ENCODE measurements around the gene CRYBG2. TPM values are rescaled to one million over a fixed set of nuclear protein-coding genes. Genes with fewer than 3 reads are reported as not detected.
"Not testable (repeated sequence)": the region's sequence is repeated elsewhere in the genome, so short reads cannot be mapped to it uniquely, and the experiment has no call there.

The CRYBG2 gene, protein sequence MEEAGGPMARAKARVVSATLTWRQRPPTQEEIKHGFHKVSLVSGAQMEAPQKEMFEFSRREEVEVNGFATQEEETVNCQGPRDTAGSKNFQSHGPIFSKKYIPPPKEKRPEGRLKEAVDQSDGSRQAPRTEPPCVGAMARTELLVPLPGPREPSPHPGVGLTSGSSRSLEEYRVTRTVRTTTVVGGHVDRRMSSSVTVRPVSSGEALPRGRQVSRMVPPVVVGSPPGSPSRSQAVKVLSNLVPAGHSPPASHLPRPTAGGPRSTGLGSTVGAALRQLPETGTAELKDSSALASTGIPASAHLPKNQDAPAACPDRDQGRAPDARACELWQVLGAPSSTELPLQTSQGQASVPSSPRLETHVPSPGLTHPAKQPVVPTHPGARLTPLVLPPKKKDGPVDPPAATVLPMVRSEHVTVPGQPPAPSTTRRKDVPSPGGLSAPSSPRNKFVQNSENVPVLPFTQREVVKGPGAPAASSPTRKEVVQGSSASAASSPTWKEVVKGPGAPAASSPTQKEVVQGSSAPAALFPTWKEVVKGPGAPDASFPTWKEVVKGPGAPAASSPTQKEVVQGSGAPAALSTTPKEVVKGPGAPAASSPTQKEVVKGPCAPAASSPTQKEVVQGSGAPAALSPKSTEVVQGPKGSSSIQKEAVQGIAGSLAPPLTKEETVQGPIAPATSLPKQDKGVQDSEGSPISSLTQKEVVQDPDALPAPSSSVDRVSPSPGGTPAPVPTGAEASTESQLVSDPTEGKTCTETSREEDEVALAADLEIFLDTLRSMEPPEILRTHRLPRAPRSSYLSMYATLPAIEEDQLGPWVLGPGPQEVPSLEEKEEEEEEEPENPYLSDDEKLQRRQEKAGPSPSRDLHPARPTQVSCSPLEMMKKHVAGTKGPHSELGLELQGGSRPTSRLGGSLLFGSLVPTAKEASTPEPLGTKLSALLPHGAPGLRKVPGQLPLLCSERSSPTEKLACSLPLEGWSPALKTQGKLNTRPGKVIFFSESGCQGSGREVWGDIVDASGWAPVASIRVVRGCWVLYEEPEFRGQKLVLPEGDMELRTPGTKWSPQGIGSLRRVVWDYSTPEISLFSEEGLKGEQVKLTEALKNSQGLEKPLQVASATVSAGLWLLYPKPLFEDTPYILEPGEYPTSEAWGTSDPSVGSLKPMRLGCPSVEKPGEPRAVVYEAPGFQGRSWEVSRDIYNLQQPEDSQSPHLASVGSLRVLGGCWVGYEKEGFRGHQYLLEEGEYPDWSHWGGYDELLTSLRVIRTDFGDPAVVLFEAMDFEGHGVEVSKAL (N-terminal part only)
- 1.1 and 1.4 TPM in 2 replicates for total RNA-seq

DNA sequence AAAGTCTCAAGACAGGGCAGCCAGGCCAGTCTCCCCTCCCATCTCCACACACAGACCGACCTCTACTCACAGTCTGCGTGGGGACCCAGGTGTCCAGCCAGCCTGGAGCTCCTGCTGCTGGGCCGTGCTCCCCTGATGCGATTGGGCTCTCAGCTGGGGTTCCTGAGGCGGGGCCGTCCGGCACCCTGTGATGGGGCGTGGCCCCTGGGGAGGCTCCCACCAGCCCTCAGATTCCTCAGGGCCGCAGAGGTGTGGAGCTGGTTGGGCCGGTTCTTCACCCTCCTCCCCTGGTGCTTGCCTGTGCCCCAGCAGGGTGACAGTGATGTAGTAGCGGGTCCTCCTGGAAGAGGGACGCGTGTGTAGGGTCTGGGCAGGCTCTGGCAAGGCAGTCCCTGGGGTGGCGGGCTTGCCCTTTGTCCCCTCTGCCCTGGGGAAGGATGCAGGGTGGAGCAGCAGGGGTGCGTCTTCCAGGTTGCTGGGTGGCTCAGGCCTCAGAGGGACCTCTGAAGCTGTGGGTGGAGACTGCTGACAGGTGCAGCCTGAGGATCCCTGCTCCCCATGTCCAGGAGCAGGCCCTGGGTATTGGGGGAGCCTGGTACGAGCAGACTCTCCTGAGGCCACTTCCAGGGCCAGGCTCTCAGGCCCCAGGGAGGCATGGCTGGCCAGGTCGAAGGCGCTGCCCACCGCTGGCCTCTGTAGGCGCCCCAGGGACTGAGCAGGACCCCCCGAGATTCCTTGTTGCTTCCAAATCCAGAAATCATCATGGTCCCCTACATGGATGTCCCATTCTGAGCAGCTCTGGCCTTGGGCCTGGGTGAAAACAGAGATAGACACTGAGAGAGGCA is at the start of gene CRYBG2:
Gene CRYBG2 (minus strand): TSS at position 155 of the 845 bp plus-strand sequence. CDS start 7,473 bp downstream, outside the sequence.
- intact Hi-C loops (cut with micrococcal nuclease), result no loop called here
- Mint-ChIP-seq H3K27me3 (peaks cover 3% of the 10 kb centered on the region), H3K4me1 (peaks cover 16% of the 10 kb centered on the region), H3K9me3 (no peaks in the 10 kb centered on the region), H3K27ac (peak within 1 kb of the TSS; percentile 38), H3K4me3 (no peak within 1 kb of the TSS), H3K36me3 (ENCODE audit: low read depth) (no peaks in the 10 kb centered on the region)
- DNase-seq, result no peak

DNA sequence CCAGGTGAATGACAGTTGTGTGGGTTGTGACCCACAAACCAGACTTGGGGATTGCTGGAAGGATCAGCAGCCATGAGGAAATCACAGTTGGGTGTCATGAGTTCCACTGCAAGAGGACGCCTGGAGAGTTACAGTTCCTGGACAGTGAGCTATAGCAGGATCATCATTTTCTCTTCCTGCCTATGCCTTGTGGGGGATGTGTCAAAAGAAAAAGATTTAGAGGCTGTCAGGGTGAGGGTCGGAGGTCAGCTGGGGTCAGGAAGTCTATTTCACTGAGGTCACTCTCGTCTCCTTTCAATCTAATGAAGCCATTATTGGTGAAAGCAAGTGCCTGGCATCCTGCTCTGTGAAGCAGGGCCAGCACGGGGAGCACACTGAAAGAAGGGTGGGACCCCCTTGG is 49.7 kb upstream of the CRYBG2 start:
- Mint-ChIP-seq H3K27ac (no peak overlapping the region), H3K4me1 (peaks cover 3% of the 10 kb centered on the region)
- intact Hi-C loops (cut with micrococcal nuclease), result no loop called here

DNA sequence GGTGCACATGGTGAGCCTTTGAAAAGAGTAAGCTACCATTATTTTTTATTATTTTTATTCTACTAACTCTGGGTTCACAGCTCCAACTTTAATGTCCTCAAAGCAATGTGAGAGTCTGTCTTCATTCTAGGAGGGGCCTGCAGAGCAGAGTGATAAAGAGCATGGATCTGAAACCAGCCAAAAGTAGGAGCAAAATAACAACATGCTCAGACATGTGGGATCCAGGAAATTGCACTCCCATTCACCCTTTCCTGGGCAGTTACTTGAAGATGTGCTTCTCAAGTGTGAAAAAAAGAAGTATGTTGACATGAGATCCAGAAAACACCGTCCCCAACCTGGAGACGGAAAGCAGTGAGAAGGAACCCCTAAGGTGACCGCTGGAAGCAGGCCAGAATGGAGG is 48.0 kb upstream of the CRYBG2 start:
- intact Hi-C loops (cut with micrococcal nuclease), result no loop called here
- no peaks in the 10 kb centered on the region for H3K9me3 Mint-ChIP-seq

More for the DNA sequence above, 49.7 kb upstream of the CRYBG2 start:
- Mint-ChIP-seq H3K27me3 (peaks cover 36% of the 10 kb centered on the region), H3K36me3 (ENCODE audit: low read depth) (no peaks in the 10 kb centered on the region), H3K4me3 (no peak overlapping the region), H3K9me3 (peaks cover 3% of the 10 kb centered on the region)
- no peak for DNase-seq

DNA sequence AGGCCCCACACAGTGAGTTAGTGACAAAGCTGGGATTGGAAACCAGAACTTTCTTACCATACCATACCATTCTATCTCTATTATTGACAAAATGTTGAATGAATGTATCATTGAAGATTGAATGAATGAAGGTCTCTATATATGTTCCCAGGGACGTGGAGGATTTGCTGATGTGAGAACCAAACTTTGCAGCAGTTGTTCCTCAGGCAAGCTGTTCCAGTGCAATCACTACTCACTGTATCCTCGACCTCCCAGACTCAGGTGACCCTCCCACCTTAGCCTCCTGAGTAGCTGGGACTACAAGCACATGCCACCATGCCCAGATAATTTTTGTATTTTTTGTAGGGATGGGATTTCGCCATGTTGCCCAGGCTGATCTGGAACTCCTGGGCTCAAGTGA is 45.1 kb upstream of the CRYBG2 start:
- Mint-ChIP-seq H3K9me3 (no peaks in the 10 kb centered on the region), H3K27ac (no peak overlapping the region), H3K27me3 (peaks cover 24% of the 10 kb centered on the region), H3K4me3 (no peak overlapping the region), H3K36me3 (ENCODE audit: low read depth) (no peaks in the 10 kb centered on the region), H3K4me1 (peaks cover 4% of the 10 kb centered on the region)
- intact Hi-C loops (cut with micrococcal nuclease), result loop anchor here (5.0 to 10.0 kb wide), 2 partner anchors 37 to 234 kb away; partner anchors contain the start of genes C1orf232 and ZNF593
- DNase-seq, result no peak

More for the DNA sequence above, 48.0 kb upstream of the CRYBG2 start:
- Mint-ChIP-seq H3K36me3 (ENCODE audit: low read depth) (no peaks in the 10 kb centered on the region), H3K27ac (no peak overlapping the region), H3K4me3 (no peak overlapping the region), H3K27me3 (peaks cover 33% of the 10 kb centered on the region), H3K4me1 (no peaks in the 10 kb centered on the region)
- DNase-seq, result no peak

DNA sequence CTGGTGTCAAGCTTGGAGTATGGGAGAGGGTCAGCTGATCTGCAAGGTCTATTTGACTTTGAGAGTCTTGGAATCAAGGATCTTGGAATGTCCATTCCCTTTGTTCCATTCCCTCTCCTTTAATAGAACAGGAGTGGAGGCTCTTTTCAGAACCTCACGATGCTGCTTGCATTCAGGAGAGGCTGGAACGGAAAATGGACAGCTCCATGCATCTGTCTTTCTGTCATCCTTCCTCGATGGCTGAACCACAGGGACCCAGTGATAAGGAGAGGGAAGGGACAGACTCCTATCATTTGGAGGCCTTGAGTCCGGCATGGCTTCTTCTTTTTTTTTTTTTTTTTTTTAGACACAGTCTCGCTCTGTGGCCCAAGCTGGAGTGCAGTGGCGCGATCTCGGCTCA is 41.8 kb upstream of the CRYBG2 start:
- Mint-ChIP-seq H3K27me3 (peaks cover 8% of the 10 kb centered on the region), H3K4me1 (peaks cover 16% of the 10 kb centered on the region), H3K4me3 (no peak overlapping the region), H3K9me3 (no peaks in the 10 kb centered on the region), H3K27ac (no peak overlapping the region), H3K36me3 (ENCODE audit: low read depth) (no peaks in the 10 kb centered on the region)
- intact Hi-C loops (cut with micrococcal nuclease), result loop anchor here (5.0 to 10.0 kb wide), 2 partner anchors 33 to 231 kb away; partner anchors contain the start of genes C1orf232 and ZNF593
- DNase-seq, result no peak

DNA sequence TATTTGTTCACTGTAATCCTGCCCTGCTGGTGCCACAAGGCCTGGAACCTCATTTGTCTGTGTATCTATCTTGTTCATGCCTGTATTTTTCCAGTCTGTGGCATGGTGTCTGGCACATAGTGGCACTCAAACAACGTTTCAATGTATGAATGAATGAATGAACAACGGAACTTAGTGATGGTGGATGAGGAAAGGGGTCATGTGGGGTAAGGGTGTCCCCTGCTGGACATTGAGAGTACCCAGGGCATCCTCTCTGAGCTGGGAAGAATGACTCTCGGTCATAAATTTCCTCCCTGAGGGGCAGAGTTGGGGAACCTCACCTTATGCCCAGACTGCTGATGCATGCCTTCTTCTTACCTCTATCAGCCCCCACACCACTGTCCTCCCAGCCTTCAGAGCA is 37.5 kb upstream of the CRYBG2 start:
- no peaks in the 10 kb centered on the region for H3K9me3 Mint-ChIP-seq
- intact Hi-C loops (cut with micrococcal nuclease), result loop anchor here (1.0 to 10.0 kb wide), 2 partner anchors 116 to 227 kb away; partner anchors contain the start of genes C1orf232 and ZNF593
- H3K27ac Mint-ChIP-seq, result no peak overlapping the region
- H3K4me1 Mint-ChIP-seq, result peaks cover 41% of the 10 kb centered on the region
- H3K4me3 Mint-ChIP-seq, result no peak overlapping the region
- H3K36me3 Mint-ChIP-seq (ENCODE audit: low read depth), result no peaks in the 10 kb centered on the region
- DNase-seq, result peak; percentile 86
- peaks cover 4% of the 10 kb centered on the region for H3K27me3 Mint-ChIP-seq

DNA sequence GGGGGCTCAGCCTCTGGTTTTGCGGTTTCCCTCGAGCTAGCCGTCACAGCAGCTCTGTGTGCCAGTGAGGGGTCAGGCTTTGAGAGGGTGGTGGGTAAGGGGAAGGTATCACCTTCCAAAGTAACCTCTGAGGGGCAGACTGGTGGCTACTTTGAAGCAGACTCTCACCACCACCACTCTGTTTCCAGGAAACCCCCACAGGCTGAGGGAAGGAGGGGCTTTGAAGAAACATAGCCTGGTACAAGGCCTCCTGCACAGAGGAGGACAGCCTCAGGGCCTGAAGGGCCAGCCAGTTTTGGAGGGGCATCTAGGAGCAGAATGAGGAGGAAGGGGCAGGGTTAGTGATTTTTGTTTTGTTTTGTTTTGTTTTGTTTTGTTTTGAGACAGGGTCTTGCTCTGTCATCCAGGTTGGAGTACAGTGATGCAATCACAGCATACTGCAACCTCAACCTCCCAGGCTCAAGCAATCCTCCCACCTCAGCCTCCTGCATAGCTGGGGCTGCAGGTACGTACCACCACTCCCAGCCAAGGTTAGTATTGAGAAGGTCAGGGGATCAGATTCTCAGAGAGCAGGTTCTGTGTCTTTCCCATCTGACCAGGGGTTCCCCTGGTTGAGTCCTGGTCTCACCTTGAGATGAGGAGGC is 35.8 kb upstream of the CRYBG2 start:
- no peaks in the 10 kb centered on the region for H3K36me3 Mint-ChIP-seq (ENCODE audit: low read depth)
- peaks cover 4% of the 10 kb centered on the region for H3K27me3 Mint-ChIP-seq
- H3K27ac Mint-ChIP-seq, result no peak overlapping the region
- no peak overlapping the region for H3K4me3 Mint-ChIP-seq
- H3K9me3 Mint-ChIP-seq, result no peaks in the 10 kb centered on the region
- DNase-seq, result no peak
- intact Hi-C loops (cut with micrococcal nuclease), result loop anchor here (2.0 to 10.0 kb wide), 3 partner anchors 17 to 225 kb away; partner anchors contain the start of genes C1orf232, ZNF593 and ZNF683
- H3K4me1 Mint-ChIP-seq, result peaks cover 46% of the 10 kb centered on the region

DNA sequence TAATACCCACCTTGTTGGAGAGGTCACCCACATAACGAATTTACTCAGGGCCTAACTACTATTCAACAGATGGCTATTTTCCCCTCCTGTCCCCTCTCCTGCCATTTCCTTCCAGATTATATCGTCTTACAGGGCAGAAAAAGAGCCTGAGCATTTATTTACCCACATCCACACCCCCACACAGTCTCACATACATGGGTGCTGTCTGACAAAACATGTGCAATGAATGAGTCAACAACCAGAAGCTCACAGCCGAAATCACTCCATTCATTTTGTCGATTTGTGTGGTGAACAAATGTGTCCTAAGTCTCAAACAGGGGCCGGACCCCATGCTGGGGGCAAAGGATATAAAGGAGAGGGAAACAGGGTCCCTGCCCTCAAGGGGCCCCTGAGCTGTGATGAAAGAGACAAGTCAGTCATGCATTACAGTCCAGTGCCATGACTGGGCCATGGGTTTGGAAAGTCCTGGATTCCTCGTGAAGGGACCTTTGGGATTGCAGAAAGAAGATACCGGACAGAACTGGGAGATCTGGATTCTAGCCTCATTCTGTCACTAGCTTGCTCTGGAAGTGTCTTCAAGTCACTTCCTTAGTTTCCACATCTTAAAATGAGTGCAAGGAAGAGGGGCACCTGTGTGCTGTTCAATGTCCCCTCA is 35.0 kb upstream of the CRYBG2 start:
- H3K4me1 Mint-ChIP-seq, result peaks cover 53% of the 10 kb centered on the region
- DNase-seq, result no peak
- peak overlapping the region; percentile 11 for H3K4me3 Mint-ChIP-seq
- intact Hi-C loops (cut with micrococcal nuclease), result loop anchor here (1.0 to 5.0 kb wide), 3 partner anchors 11 to 67 kb away; partner anchors contain the start of gene ZNF683
- peaks cover 2% of the 10 kb centered on the region for H3K36me3 Mint-ChIP-seq (ENCODE audit: low read depth)
- H3K27me3 Mint-ChIP-seq, result peaks cover 4% of the 10 kb centered on the region
- peak overlapping the region; percentile 2 for H3K27ac Mint-ChIP-seq
- no peaks in the 10 kb centered on the region for H3K9me3 Mint-ChIP-seq

DNA sequence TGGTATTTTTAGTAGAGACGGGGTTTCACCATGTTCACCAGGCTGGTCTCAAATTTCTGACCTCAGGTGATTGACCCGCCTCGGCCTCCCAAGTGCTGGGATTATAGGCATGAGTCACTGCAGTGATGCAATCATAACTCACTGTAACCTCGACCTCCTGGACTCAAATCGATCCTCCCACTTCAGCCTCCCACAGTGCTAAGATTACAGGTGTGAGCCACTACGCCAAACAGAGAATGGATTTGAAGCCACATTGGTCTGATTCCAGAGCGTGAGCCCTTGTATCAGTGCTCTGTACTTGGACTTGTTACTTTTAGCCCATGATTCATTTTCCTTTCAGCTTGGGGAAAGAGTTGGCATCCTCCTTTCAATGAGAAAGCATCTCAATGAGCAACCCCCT is 33.5 kb upstream of the CRYBG2 start:
- Mint-ChIP-seq H3K27ac (no peak overlapping the region), H3K4me1 (peaks cover 53% of the 10 kb centered on the region), H3K4me3 (peak overlapping the region; percentile 6), H3K36me3 (ENCODE audit: low read depth) (peaks cover 2% of the 10 kb centered on the region), H3K9me3 (no peaks in the 10 kb centered on the region), H3K27me3 (no peaks in the 10 kb centered on the region)
- DNase-seq, result no peak
- intact Hi-C loops (cut with micrococcal nuclease), result loop anchor here (5.0 kb wide), 1 partner anchor 65 kb away; no protein-coding TSS in a partner anchor

DNA sequence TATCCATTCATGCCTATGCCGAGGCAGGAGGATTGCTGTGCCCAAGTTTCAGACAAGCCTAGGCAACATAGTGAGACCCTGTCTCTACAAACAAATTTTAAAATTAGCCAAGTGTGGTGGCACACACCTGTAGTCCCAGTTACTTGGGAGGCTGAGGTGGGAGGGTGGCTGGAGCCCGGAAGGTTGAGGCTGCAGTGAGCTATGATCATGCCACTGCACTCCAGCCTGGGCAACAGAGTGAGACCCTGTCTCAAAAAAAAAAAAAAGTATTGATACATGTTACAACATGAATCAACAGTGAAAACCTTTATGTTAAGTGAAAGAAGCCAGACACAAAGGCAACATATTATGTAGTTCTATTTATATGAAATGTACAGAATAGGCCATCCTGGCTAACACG is 31.1 kb upstream of the CRYBG2 start:
- not testable (repeated sequence) for H3K27ac Mint-ChIP-seq; H3K9me3 Mint-ChIP-seq; DNase-seq; H3K36me3 Mint-ChIP-seq (ENCODE audit: low read depth); H3K27me3 Mint-ChIP-seq
- intact Hi-C loops (cut with micrococcal nuclease), result loop anchor here (5.0 kb wide), 1 partner anchor 63 kb away; no protein-coding TSS in a partner anchor
- Mint-ChIP-seq H3K4me1 (peaks cover 42% of the 10 kb centered on the region), H3K4me3 (peak overlapping the region; percentile 26)

DNA sequence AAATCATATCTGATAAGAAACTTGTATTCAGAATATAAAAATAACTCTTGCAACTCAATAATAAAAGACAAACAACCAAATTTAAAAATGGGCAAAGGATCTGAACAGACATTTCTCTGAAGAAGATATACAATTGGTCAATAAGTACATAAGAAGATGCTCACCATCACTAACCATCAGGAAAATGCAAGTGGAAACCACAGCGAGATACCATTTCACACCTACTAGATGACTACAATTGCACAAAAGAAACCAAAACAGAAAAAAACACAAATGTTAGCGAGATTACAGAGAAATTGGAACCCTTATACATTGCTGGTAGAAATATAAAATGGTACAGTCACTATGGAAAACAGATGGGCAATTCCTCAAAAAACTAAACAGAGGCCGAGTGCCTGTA is 30.1 kb upstream of the CRYBG2 start:
- no peak overlapping the region for H3K4me3 Mint-ChIP-seq
- no peaks in the 10 kb centered on the region for H3K9me3 Mint-ChIP-seq
- DNase-seq, result no peak
- intact Hi-C loops (cut with micrococcal nuclease), result no loop called here
- H3K27me3 Mint-ChIP-seq, result no peaks in the 10 kb centered on the region
- H3K27ac Mint-ChIP-seq, result no peak overlapping the region
- H3K4me1 Mint-ChIP-seq, result peaks cover 36% of the 10 kb centered on the region
- peaks cover 2% of the 10 kb centered on the region for H3K36me3 Mint-ChIP-seq (ENCODE audit: low read depth)

Measured in activated CD4-positive, alpha-beta T cell treated with anti-CD3 and anti-CD28 coated beads, Interleukin-2, amount 10 ng/mL, durations not matched to agents 24 days and 14 days (primary cell).